Activated naive CD4-positive, alpha-beta T cell treated with anti-CD3 and anti-CD28 coated beads, Interleukin-2, amount 50 U/mL, for 24 hours (primary cell): ENCODE data around the gene C22orf23.
"Not testable (repeated sequence)": the region's sequence is repeated elsewhere in the genome, so short reads cannot be mapped to it uniquely, and the experiment has no call there.

ENCODE experiments used
- H3K27ac Mint-ChIP-seq: one replicate; pipeline ENCODE4 v1.8.0; 2021; ENCODE audit warnings: mild to moderate bottlenecking, mixed read lengths
- H3K27me3 Mint-ChIP-seq: one replicate; pipeline ENCODE4 v1.8.0; 2021; ENCODE audit warnings: mixed read lengths
- H3K36me3 Mint-ChIP-seq: one replicate; pipeline ENCODE4 v1.8.0; 2021; ENCODE audit warnings: mixed read lengths
- H3K4me1 Mint-ChIP-seq: one replicate; pipeline ENCODE4 v1.8.0; 2021; ENCODE audit warnings: mixed read lengths
- H3K4me3 Mint-ChIP-seq: one replicate; pipeline ENCODE4 v1.8.0; 2021; ENCODE audit warnings: mild to moderate bottlenecking, mixed read lengths
- H3K9me3 Mint-ChIP-seq: one replicate; pipeline ENCODE4 v1.8.0; 2021; ENCODE audit warnings: mixed read lengths

Gene C22orf23

GRCh38 chr22:37985751-37986281 is 32.4 kb upstream of the C22orf23 start:
- Mint-ChIP-seq H3K36me3 (no peaks in the 10 kb centered on the region), H3K9me3 (no peaks in the 10 kb centered on the region), H3K27me3 (no peaks in the 10 kb centered on the region), H3K4me1 (no peaks in the 10 kb centered on the region), H3K4me3 (no peak overlapping the region), H3K27ac (no peak overlapping the region)

- Mint-ChIP-seq H3K4me1 (no peaks in the 10 kb centered on the region), H3K9me3 (no peaks in the 10 kb centered on the region), H3K4me3 (no peak overlapping the region), H3K27ac (no peak overlapping the region), H3K36me3 (no peaks in the 10 kb centered on the region), H3K27me3 (no peaks in the 10 kb centered on the region)
Measured at GRCh38 chr22:37985050-37985585, 31.7 kb upstream of the C22orf23 start.

GRCh38 chr22:37983860-37984791 is 30.7 kb upstream of the C22orf23 start, which contains the start of gene SOX10:
Gene SOX10 (minus strand): TSS chr22:37984555. CDS start chr22:37983784, 771 bp downstream.
- Mint-ChIP-seq H3K9me3 (no peaks in the 10 kb centered on the region), H3K4me1 (no peaks in the 10 kb centered on the region), H3K27me3 (no peaks in the 10 kb centered on the region), H3K36me3 (no peaks in the 10 kb centered on the region), H3K27ac (no peak within 1 kb of the TSS), H3K4me3 (no peak within 1 kb of the TSS)

- no peak overlapping the region for H3K27ac Mint-ChIP-seq
- no peak overlapping the region for H3K4me3 Mint-ChIP-seq
Measured at GRCh38 chr22:37982938-37983859, 29.8 kb upstream of the C22orf23 start.

DNA sequence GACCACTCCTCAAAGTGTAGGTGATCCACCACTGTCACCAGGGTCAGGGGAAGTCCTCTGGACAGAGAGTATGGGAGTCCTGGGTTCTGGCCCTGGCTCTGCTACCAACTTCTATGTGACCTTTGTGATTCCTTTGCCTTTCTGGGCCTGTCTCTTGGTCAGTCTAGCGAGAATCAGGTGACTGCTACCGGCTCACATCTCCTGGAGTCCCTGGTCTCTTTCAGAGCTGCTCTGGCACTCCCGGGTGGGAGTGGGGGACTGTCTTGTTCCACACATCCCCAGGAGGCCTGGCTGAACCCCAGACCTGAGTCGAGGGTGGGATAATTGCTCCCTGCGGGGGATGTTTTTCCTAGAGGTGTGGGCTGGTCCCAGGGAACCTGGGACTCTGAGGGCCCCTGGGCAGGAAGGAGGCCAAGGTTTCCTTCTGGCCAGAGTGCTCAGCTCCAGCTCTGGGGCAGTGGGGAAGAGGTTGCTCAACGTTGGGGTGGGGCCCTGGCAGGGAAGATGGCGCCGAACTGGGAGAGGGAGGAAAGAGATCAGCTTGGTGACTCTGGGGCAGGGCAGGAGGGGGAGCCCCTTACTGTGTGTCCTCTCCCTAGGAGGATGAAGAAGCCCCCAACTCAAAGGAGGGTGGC is 28.9 kb upstream of the C22orf23 start:
- no peaks in the 10 kb centered on the region for H3K27me3 Mint-ChIP-seq
- H3K9me3 Mint-ChIP-seq, result no peaks in the 10 kb centered on the region
- H3K27ac Mint-ChIP-seq, result no peak overlapping the region
- no peaks in the 10 kb centered on the region for H3K4me1 Mint-ChIP-seq
- no peak overlapping the region for H3K4me3 Mint-ChIP-seq
- no peaks in the 10 kb centered on the region for H3K36me3 Mint-ChIP-seq

More at GRCh38 chr22:37982938-37983859, 29.8 kb upstream of the C22orf23 start:
- Mint-ChIP-seq H3K27me3 (no peaks in the 10 kb centered on the region), H3K9me3 (no peaks in the 10 kb centered on the region), H3K4me1 (no peaks in the 10 kb centered on the region), H3K36me3 (no peaks in the 10 kb centered on the region)

- Mint-ChIP-seq H3K27ac (no peak overlapping the region), H3K27me3 (no peaks in the 10 kb centered on the region)
Measured at GRCh38 chr22:37981282-37982011, 28.0 kb upstream of the C22orf23 start.

DNA sequence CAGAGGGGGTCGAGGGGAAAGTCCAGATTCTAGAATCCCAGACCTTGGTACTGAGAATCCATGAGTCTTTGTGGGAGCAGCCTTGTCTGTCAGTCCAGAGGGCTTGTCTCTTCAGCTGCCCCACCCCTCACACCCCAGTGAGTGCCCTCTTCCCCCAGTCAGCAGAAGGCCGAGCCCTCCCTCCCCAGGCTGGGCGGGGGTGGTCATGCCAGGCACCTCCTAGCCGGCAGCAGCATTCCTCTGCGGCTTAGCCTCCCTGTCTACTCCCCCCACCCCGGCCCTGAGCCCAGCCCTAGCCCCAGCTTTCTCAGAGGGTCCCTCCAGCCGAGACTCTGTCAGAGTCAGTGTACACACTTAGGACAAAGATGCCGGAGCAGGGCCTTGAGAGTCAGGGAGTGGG is 26.4 kb upstream of the C22orf23 start:
- Mint-ChIP-seq H3K36me3 (peaks cover 3% of the 10 kb centered on the region), H3K4me1 (no peaks in the 10 kb centered on the region), H3K4me3 (no peak overlapping the region), H3K9me3 (no peaks in the 10 kb centered on the region), H3K27ac (no peak overlapping the region), H3K27me3 (no peaks in the 10 kb centered on the region)

More at GRCh38 chr22:37981282-37982011, 28.0 kb upstream of the C22orf23 start:
- no peak overlapping the region for H3K4me3 Mint-ChIP-seq
- no peaks in the 10 kb centered on the region for H3K4me1 Mint-ChIP-seq
- H3K9me3 Mint-ChIP-seq, result no peaks in the 10 kb centered on the region
- H3K36me3 Mint-ChIP-seq, result no peaks in the 10 kb centered on the region

GRCh38 chr22:37976547-37976946 is 23.1 kb upstream of the C22orf23 start:
- H3K9me3 Mint-ChIP-seq, result no peaks in the 10 kb centered on the region
- no peaks in the 10 kb centered on the region for H3K4me1 Mint-ChIP-seq
- no peak overlapping the region for H3K27ac Mint-ChIP-seq

DNA sequence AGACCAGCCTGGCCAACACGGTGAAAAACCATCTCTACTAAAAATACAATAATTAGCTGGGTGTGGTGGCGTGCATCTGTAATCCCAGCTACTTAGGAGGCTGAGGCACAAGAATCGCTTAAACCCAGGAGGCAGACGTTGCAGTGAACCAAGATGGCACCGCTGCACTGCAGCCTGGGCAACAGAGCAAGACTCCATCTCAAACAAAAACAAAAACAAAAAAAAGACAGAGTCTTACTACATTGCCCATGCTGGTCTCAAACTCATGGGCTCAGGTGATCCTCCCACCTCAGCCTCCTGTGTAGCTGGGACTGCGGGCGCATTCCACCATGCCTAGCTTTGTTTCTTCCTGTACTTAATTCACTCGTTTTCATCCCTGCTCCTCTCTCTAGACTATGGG is 22.6 kb upstream of the C22orf23 start:
- not testable (repeated sequence) for H3K27me3 Mint-ChIP-seq, H3K4me1 Mint-ChIP-seq, H3K4me3 Mint-ChIP-seq, H3K9me3 Mint-ChIP-seq, H3K27ac Mint-ChIP-seq, H3K36me3 Mint-ChIP-seq

More at GRCh38 chr22:37976547-37976946, 23.1 kb upstream of the C22orf23 start:
- Mint-ChIP-seq H3K4me3 (no peak overlapping the region), H3K36me3 (peaks cover 3% of the 10 kb centered on the region), H3K27me3 (no peaks in the 10 kb centered on the region)

DNA sequence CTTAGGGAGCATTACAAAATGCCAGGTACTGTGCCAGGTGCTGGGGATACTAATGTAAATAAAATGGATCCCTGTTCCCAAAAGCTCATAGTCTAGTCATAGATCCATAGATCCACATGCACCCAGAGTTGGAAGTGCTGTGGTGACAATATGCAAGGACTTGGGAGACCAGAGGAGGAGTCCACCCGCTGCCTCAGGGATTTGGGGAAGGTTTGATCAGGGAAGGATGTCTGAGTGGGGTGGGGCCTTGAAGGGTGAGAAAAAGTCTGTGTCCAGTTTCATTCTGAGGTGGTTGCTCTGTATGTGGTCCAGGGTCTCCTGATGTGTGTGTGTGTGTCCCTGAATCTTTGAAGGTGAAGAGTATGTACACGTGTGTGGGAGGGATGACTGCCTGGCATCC is 21.8 kb upstream of the C22orf23 start:
- H3K27me3 Mint-ChIP-seq, result no peaks in the 10 kb centered on the region
- H3K27ac Mint-ChIP-seq, result no peak overlapping the region
- no peaks in the 10 kb centered on the region for H3K4me1 Mint-ChIP-seq
- no peaks in the 10 kb centered on the region for H3K9me3 Mint-ChIP-seq
- peaks cover 3% of the 10 kb centered on the region for H3K36me3 Mint-ChIP-seq
- no peak overlapping the region for H3K4me3 Mint-ChIP-seq

DNA sequence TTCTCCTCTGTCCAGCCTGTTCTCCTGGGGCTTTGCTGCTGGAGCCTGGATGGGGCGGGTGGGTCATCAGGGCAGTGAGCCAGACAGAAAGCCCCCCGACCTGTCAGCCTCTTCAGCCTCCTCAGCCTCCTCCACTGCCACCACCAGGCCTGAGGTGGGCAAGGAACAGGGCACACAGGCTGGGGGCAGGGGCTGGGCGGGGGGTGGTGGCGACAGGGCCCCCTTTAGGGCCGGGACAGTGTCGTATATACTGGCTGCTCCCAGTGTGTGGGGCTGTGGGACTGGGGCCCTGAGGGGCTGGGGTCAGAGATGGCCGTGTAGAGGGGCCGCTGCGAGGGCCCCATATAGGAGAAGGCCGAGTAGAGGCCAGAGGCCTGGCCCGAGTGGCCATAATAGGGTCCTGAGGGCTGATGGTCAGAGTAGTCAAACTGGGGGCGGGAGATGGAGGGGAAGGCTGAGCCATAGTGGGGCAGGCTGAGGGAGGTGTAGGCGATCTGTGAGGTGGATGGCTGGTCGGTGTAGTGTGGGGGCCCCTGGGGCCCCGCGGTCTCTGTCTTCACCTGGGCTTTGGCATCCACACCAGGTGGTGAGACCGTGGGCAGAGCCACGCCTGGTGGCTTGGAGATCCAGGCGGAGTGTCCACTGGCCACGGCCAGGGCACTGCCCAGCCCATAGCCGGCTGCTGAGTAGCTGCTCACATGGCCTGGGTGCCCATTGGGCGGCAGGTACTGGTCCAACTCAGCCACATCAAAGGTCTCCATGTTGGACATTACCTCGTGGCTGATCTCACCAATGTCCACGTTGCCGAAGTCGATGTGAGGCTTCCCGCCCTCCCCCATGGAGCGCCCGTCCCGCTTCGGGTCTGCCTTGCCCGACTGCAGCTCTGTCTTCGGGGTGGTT is 20.1 kb upstream of the C22orf23 start:
- Mint-ChIP-seq H3K9me3 (no peaks in the 10 kb centered on the region), H3K27ac (no peak overlapping the region), H3K36me3 (peaks cover 7% of the 10 kb centered on the region), H3K4me1 (no peaks in the 10 kb centered on the region), H3K4me3 (no peak overlapping the region), H3K27me3 (no peaks in the 10 kb centered on the region)

GRCh38 chr22:37972527-37972926 is 19.1 kb upstream of the C22orf23 start:
- Mint-ChIP-seq H3K36me3 (peaks cover 10% of the 10 kb centered on the region), H3K27me3 (no peaks in the 10 kb centered on the region), H3K9me3 (no peaks in the 10 kb centered on the region), H3K4me1 (no peaks in the 10 kb centered on the region), H3K27ac (no peak overlapping the region), H3K4me3 (no peak overlapping the region)

DNA sequence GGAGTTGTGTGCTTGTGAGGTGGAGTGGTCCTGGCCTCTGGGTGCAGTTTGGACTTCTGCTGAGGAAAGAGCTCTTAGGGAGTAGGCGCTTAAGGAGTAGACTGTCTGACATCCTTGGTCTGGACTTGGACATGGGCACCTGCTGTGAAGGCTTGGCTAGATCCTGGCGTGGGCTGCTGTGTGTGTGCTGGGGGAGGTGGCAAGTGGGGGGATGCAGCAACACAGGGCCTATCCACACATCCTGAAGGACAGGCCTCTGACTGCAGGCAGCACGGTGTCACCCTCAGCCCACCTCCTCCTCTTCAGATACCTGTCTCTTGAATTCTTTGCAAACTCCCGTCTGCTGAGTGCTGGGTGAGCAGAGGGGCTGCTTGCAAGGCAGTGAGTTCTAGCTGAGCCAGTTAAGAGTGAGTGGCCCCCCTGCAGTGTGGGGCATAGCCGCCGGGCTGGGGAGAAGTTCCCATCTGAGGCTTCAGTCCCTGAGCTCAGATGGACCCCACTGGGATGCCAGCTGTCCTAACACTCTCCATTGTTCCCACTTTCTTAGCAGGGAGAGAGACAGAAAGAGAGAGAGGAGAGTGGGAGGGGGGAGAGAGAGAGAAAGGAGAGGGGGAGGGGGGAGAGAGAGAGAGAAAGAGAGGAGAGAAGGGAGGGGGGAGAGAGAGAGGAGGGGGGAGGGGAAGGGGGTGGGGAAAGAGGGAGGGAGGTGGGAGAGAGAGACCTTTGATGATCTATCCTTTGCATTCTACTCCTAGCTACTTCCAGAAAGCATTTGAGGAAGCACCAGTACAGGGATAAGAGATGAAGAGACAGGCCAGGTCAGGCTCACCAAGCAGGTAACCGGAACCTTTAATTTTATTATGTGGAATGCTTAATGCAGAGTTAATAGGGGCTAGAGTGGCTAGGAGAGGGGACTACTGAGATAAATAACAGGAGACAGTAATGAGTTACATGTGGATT is 18.4 kb upstream of the C22orf23 start:
- Mint-ChIP-seq H3K4me1 (no peaks in the 10 kb centered on the region), H3K4me3 (no peak overlapping the region), H3K27me3 (no peaks in the 10 kb centered on the region), H3K9me3 (no peaks in the 10 kb centered on the region), H3K36me3 (peaks cover 10% of the 10 kb centered on the region), H3K27ac (no peak overlapping the region)
